Measurements from ENCODE around the gene KCNJ9.
"Not testable (repeated sequence)": the region's sequence is repeated elsewhere in the genome, so short reads cannot be mapped to it uniquely, and the experiment has no call there.

Gene KCNJ9

GRCh38 chr1:160103658-160104408, 22.5 kb downstream of the KCNJ9 start:
- no peak for DNase-seq (ENCODE audit: low spot score)

GRCh38 chr1:160104486-160104885, 23.1 kb downstream of the KCNJ9 start:
- no peak for DNase-seq (ENCODE audit: low spot score)

- no peak for DNase-seq (ENCODE audit: low spot score)
Measured at GRCh38 chr1:160105155-160105554, 23.8 kb downstream of the KCNJ9 start.

- no peak for DNase-seq (ENCODE audit: low spot score)
Measured at GRCh38 chr1:160107512-160107911, 26.2 kb downstream of the KCNJ9 start.

DNA sequence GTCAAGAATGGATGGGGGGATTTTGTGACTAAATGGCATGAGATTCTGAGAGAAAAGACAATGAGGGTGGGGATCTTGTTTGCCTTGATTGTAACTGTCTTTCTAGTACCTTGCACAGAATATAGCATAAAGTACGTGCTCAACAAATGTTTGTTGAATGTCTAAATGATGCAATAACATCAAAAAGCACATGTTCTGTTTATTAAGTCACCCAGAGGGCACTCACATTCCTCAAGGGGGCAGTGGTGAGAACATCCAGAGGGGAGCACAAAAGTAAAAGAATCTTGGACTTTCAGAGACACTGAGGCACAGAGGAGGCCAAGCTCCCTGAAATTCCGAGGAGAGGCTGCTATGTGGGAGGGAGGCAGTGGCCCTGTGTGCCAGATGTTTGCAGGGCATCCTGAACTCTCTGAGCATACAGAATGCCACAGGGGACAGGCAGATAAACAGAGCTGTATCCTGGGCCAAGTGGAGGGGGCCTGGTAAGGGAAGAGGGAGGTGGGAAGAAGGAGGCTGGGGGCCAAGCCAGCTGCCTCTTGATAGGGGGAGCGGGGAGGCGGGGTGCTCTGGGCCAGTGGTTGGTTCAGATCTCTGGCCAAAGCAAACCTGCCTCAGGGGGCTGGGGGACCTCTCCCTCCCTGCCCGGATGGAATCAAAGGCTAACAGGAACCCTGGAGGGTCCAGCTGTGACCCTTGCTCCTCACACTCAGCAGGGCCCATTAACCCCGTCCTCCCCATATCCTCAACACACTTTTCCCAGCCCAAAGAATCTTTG, 27.7 kb downstream of the KCNJ9 start:
- DNase-seq (ENCODE audit: low spot score), result no peak

GRCh38 chr1:160109686-160110085, 28.3 kb downstream of the KCNJ9 start:
- no peak for DNase-seq (ENCODE audit: low spot score)

DNA sequence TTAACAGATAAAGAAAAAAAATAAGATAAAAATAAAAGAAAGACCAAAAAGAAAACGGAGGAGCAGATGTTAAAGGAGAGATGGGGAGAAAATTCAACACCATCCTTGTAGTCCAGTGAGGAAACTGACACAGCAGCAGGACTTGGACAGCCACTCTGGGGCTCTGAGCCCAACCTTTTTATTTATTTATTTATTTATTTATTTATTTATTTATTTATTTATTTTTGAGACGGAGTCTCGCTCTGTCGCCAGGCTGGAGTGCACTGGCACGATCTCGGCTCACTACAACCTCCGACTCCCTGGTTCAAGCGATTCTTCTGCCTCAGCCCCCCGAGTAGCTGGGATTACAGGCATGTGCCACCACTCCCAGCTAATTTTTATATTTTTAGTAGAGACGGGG, 30.1 kb downstream of the KCNJ9 start:
- DNase-seq (ENCODE audit: low spot score), result not testable (repeated sequence)

DNA sequence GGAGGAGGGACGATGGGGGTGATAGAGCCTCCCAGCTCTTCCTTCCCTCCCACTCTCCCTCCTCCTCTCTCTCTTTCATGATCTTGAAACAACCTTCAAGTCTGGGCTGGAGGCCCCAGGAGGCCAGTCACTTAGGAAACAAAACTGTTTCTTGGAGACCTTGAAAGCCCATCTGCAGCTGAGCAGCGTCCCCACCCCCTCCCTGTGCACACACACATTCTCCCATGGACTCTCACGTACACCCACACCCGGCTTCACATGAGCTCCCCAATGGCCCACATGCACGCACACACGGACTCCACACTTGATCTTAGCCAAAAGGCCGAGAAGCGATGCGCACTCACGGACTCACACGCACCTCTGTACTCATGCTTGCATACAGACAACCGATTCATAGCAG, 31.0 kb downstream of the KCNJ9 start:
- no peak for DNase-seq (ENCODE audit: low spot score)

DNA sequence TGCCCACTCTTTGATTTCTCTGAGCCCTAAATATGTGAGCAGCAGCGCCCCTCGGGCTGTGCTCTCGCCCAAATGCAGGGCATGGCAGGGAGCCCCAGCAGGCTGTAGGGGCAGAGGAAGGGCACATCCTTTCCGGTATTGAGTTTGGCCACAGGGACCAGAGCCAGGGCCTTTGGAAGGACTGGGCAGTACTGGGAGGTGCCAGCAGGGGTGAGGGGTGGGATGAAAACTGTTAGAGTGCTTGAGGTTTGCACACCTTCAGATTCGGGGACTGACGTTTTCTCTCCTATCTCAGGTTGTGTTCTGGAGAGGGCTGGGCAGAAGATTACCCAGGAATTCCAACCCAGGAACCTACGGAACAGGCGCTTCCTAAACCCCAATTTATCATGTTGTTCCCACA, 32.1 kb downstream of the KCNJ9 start:
- no peak for DNase-seq (ENCODE audit: low spot score)

- no peak for DNase-seq (ENCODE audit: low spot score)
Measured at GRCh38 chr1:160114085-160114484, 32.7 kb downstream of the KCNJ9 start.

- no peak for DNase-seq (ENCODE audit: low spot score)
Measured at GRCh38 chr1:160115545-160116282, 34.4 kb downstream of the KCNJ9 start, which contains the start of gene ATP1A2. TSS of gene ATP1A2 (plus strand) at chr1:160115759. CDS start at chr1:160115862, 103 bp downstream.

DNA sequence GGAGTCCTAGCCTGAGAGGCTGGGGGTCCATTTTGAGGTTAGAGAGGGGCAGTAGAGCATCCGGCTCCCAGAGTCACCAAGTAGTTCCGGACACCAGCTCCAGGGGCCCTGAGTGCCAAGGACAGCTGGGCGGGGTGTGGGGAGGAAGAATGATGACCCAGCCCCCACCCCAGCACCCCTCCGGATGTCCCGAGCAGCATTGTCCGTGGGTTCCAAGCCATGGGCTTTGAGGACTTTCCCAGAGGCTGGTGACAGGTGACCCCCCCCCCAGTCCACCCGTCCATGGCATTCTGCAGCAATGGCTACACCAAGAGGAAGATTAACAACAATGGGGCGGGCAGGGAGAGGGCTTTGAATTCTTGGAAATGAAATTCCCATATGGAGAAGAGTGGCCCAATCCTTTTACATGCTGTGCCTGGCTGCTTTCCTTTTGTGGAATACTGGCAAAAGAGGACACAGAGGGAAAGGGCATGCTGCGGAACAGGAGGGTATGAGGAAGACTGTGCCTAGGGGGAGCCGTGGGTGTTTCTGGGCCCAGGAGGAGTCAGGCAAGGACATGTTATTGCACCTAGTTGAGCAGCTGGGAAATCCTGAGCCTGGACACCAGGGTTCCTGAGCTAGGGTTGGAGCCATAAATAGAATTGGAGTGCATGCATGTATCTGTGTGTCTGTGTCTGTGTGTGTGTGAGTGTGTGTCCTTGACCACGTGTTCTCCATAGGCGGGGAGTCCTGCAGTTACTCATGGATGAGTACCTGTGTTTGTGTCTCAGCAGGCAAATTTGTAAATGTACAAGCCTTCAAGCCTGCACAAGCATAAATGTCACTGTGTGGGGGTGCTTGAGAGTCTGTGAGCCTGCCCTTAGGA, 35.2 kb downstream of the KCNJ9 start:
- DNase-seq (ENCODE audit: low spot score), result no peak

DNA sequence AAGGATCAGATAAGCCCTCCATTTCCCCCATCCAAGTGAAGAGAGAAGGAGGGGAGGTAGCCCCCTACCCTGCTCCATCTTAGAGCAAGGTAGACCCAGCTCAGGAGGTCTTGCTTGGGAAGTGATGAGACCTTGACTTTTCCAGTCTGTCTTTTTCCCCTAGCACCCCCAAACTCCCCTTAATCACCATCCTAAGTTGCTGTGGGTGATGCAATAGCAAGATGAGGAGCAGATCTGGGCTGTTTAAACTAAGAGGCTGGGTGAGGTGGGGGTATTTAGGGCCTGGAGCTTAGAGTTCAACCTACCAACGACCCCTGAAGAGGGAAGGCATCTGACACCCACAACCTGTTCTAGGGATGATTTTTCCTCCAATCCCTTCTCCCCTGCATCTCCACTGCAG, 36.0 kb downstream of the KCNJ9 start:
- no peak for DNase-seq (ENCODE audit: low spot score)

DNA sequence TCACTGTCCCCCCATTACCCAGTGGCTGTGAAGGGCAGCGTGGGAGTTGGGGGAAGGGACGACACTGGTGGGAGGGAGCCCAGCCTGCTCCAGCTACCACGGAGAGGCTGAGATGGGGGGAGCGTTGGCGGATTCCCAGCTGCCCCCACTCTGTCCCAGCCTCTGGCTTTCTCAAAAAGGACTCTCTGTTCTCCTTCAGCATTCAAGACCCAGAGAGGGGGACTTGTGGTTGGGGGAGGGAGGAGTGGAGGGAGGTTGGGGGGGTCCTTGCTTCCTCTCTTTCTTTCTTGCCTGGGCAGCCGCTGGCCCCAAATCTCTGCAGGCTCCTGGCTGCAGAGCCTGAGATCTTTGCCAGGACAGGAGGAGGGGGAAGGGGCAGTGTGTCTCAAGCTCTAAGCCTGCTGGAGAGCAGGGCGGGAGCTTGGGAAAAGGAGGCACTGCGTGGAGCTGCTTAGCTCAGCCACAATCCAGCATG, 36.4 kb downstream of the KCNJ9 start:
- no peak for DNase-seq (ENCODE audit: low spot score)

GRCh38 chr1:160118928-160119327, 37.6 kb downstream of the KCNJ9 start:
- DNase-seq (ENCODE audit: low spot score), result no peak

- DNase-seq (ENCODE audit: low spot score), result no peak
Measured at GRCh38 chr1:160120797-160121196, 39.5 kb downstream of the KCNJ9 start.

DNA sequence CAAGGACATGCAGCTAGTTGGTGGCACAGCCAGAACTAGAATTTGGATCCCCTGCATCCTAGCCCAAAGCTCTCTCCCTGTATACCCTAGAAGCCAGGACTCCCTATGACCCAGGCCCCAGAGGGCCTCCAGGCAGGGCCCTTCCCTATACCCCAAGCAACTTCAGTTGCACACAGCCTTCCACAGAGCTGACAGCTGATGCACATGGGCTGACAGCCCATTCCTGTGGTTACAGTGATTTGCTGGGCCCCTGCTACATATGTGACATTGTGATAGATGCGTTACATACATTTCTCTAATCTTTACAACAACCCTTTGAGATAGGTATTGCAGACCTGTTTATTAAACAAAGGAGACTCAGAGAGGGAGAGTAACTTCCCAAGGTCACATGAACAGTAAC, 40.0 kb downstream of the KCNJ9 start:
- DNase-seq (ENCODE audit: low spot score), result no peak

- no peak for DNase-seq (ENCODE audit: low spot score)
Measured at GRCh38 chr1:160122978-160123495, 41.7 kb downstream of the KCNJ9 start.

GRCh38 chr1:160123726-160124125, 42.4 kb downstream of the KCNJ9 start:
- no peak for DNase-seq (ENCODE audit: low spot score)

GRCh38 chr1:160124705-160125478, 43.6 kb downstream of the KCNJ9 start:
- no peak for DNase-seq (ENCODE audit: low spot score)

Measured in SK-N-DZ (cell line).